GM13977 (cell line): ENCODE measurements around the gene PITX1.

Source experiments
- DNase-seq: peaks from one replicate; pipeline ENCODE4 v3.0.0; 2012; ENCODE audit warnings: low spot score
- in situ Hi-C: fragments of 300-500 bp; cut with MboI; formaldehyde crosslinking; loops from one replicate; pipeline ENCODE4 v1.12.0; 2022; ENCODE audit warnings: low sequenced_read_pairs, low pct_unique_long_range_greater_than_20kb, mixed read lengths, inconsistent platforms; ENCODE audit not compliant: unreplicated experiment
- TF ChIP-seq, protein P1 (sequence below): IDR thresholded peaks from 2 replicates; pipeline ENCODE4 v1.5.1; 2012; ENCODE audit warnings: mild to moderate bottlenecking, control low read depth; ENCODE audit not compliant: insufficient read depth; ENCODE audit errors: extremely low read depth, missing control alignments

Gene PITX1

DNA sequence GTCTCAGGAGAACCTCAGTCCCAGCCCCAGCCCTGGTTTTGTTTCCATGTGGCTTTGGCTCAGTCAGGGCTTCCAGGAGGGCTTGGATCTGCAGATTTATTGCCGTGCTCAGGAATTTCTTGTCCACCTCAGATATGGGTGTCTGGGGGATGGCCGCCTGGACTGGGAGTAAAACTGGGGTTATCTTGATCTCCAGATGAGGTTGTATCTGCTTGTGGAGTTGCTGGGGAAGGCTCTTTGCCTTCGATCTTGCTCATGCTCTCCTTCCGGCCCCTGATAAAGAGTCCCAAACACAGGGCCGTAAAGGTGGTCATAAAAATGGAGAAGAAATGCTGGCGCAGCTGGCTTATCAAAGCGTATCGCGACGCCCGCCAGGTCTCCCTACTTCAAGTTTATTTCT is 17.8 kb upstream of the PITX1 start:
- TF ChIP-seq, protein P1, sequence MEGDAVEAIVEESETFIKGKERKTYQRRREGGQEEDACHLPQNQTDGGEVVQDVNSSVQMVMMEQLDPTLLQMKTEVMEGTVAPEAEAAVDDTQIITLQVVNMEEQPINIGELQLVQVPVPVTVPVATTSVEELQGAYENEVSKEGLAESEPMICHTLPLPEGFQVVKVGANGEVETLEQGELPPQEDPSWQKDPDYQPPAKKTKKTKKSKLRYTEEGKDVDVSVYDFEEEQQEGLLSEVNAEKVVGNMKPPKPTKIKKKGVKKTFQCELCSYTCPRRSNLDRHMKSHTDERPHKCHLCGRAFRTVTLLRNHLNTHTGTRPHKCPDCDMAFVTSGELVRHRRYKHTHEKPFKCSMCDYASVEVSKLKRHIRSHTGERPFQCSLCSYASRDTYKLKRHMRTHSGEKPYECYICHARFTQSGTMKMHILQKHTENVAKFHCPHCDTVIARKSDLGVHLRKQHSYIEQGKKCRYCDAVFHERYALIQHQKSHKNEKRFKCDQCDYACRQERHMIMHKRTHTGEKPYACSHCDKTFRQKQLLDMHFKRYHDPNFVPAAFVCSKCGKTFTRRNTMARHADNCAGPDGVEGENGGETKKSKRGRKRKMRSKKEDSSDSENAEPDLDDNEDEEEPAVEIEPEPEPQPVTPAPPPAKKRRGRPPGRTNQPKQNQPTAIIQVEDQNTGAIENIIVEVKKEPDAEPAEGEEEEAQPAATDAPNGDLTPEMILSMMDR = no peak
- in situ Hi-C loops = no loop called here
- DNase-seq = no peak

DNA sequence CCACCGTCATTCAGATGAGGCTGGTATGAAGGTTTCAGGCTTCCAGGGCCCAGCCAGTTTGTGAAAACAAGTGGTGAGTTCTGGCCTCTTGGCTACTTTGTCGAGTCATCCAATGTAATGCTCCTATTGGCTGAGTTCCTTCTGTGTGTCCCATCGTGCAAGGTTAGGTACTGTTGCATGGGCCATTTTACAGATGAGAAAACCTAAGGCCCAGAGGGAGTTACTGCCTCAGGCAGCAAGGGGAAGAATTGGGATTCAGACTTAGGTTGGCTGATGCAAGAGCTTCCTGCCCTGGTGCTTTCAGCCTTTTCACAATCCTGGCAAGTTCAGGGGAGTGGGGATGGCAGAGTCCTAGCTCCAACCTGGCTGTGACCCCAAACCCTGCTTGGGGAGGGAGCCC is 17.4 kb upstream of the PITX1 start:
- DNase-seq = no peak
- in situ Hi-C loops = no loop called here
- TF ChIP-seq, protein P1 = no peak

DNA sequence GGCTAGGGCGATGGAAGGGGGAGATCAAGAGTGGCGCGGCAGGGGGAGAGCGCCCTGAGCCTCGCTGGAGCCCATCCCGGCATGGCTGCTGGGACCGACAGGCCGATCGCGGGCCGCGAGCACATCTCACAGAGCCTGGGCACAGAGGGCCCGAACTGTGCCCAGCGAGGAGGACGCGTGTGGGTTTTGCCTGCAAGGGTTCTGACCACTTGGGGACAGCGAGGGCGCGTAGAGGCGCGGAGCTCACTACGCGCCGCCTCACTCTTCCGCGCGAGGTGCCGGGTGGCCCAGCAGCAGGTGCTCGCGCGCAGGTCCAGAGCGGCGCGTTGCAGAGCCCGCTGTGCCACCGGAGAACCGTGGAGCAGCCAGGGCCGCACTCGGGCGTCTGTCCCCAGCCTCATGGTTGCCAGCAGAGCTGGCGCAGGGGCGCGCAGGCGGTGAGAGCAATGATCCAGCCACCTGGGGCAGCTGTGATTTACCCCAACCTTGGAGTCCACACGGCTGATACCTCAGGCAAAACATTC is 16.3 kb upstream of the PITX1 start:
- TF ChIP-seq, protein P1 = no peak
- DNase-seq = no peak
- in situ Hi-C loops = no loop called here

DNA sequence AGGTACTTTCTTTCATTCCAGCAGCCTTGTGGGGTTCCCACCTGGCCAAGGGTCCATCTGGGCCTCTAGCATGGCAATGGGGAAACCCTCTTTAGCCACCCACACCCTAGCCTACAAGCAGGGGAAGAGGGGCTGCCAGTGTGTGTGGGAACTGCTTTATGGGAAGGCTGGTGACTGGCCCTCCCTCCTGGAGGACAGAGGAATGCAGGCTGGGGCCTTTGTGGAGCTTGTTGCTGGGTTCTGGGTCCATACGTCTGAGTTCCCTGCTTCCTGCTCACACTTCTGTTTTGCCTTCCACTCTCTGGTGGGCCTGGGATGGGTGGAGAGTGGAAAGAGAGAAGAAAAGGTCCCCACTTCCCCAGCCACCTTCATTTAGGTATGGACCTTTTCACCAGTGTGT is 14.9 kb upstream of the PITX1 start:
- DNase-seq = no peak
- TF ChIP-seq, protein P1 = no peak
- in situ Hi-C loops = no loop called here

DNA sequence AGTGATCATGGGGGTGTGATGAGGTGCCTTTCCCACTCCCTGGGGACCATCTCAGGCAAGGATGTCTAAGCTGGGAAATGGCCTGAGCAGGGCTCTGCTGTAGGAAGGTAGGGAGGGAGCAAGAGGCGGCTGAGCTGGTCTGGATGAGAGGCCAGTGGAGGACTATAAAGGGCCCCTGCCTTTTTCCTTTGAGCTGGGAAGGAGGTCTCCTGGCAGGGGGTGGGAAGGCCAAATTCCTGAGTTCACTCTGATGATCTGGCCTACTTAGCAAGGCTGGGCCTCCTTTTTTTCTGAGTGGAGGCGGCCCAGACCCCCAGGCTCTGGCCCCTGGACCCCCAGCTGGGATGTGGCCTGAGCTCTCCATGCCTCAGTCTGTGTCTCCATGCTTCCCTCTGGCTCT is 14.3 kb upstream of the PITX1 start:
- TF ChIP-seq, protein P1 = no peak
- in situ Hi-C loops = no loop called here
- no peak for DNase-seq

DNA sequence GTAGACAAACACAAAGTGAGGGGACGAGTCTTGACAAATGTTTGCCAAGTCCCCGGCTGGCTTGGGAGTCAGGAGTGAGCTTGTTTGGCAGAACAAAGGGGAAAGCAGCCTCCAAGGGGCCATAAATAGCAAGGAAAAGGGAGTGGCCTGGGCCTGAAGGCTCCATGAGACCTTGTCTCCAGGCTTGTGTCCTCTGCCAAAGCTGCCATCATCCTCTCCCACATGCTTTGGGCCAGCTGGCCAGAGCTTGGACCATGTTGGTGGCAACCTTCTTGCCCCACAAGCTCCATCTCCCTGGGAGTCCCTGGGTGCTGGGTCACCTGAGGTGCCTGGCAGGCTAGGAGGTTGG is 13.3 kb upstream of the PITX1 start:
- TF ChIP-seq, protein P1 = no peak
- in situ Hi-C loops = no loop called here
- no peak for DNase-seq

DNA sequence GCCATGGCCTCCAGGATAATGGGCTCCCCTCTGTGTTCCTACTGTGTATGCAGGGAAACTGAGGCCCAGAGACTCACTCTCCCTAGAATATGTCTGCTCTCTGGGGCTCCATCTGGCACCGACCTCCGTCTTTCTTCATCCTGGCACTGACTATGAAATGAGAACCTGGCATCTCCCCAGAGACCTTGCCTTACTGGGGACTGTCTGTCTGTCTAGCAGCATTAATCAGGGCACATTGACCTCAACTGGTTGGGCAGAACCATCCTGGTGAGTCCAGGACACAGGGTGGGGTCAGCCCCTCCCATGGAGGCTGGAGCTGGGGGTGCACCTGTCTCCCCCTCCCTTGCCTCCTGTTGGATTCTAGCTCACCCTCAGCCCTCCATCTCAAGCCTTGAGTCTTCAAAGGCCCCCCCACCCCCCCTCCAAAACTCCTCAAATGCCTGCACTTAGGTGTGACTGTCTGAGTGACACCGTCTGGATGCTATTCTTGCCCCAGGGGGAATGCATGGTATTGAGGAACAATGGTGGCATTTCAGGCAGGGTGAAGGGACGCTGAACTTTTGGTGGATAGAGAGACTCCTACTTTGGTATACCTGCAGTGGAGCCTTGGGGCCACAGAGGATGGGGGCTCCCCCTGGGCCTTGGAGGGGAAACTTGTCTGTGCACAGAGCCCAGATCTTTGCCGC is 12.8 kb upstream of the PITX1 start:
- in situ Hi-C loops = no loop called here
- TF ChIP-seq, protein P1 = no peak
- DNase-seq = no peak
